Endometrial microvascular endothelial cells (primary cell): ENCODE data around the gene ZNF524. TPM values are rescaled to one million over a fixed set of nuclear protein-coding genes. Genes with fewer than 3 reads are reported as not detected.
"Not testable (repeated sequence)": the region's sequence is repeated elsewhere in the genome, so short reads cannot be mapped to it uniquely, and the experiment has no call there.

Experiments
- in situ Hi-C: cut with HindIII; loops from 2 replicates; pipeline ENCODE4 v1.10.0; 2017; ENCODE audit warnings: low sequenced_read_pairs, low pct_unique_long_range_greater_than_20kb; ENCODE audit errors: inconsistent ontology term
- total RNA-seq: library from RNA; depleted of rRNA; stranded (reverse); fragments of >200 nt; gene quantifications from one replicate; pipeline ENCODE4 v1.2.3, GENCODE V29; 2015; ENCODE audit errors: inconsistent ontology term

Gene ZNF524
- total RNA-seq, 1 donor from 2014 or later: 16.7 TPM

GRCh38 chr19:55580628-55581144 is 19.4 kb upstream of the ZNF524 start, which contains the start of gene ZNF579:
TSS of gene ZNF579 (minus strand) at chr19:55580848. CDS start at chr19:55579639, 1,209 bp downstream.
- in situ Hi-C loops: no loop called here

GRCh38 chr19:55581145-55581822 is 18.8 kb upstream of the ZNF524 start:
- in situ Hi-C loops: no loop called here

- in situ Hi-C loops: no loop called here
Measured at GRCh38 chr19:55581823-55582223, 18.3 kb upstream of the ZNF524 start.

- in situ Hi-C loops: not testable (repeated sequence)
Measured at GRCh38 chr19:55582284-55582683, 17.8 kb upstream of the ZNF524 start.

GRCh38 chr19:55583897-55584296 is 16.2 kb upstream of the ZNF524 start:
- in situ Hi-C loops: not testable (repeated sequence)

- in situ Hi-C loops: no loop called here
Measured at GRCh38 chr19:55584871-55585270, 15.2 kb upstream of the ZNF524 start.

- in situ Hi-C loops: no loop called here
Measured at GRCh38 chr19:55585658-55586339, 14.3 kb upstream of the ZNF524 start.

- in situ Hi-C loops: no loop called here
Measured at GRCh38 chr19:55586976-55587668, 13.0 kb upstream of the ZNF524 start.

GRCh38 chr19:55588738-55589137 is 11.3 kb upstream of the ZNF524 start:
- in situ Hi-C loops: no loop called here

GRCh38 chr19:55590109-55590508 is 10.0 kb upstream of the ZNF524 start:
- in situ Hi-C loops: no loop called here

GRCh38 chr19:55590617-55591016 is 9.5 kb upstream of the ZNF524 start:
- in situ Hi-C loops: no loop called here

- in situ Hi-C loops: no loop called here
Measured at GRCh38 chr19:55591555-55591954, 8.5 kb upstream of the ZNF524 start.

- in situ Hi-C loops: no loop called here
Measured at GRCh38 chr19:55592391-55593090, 7.5 kb upstream of the ZNF524 start.

GRCh38 chr19:55593096-55593772 is 6.9 kb upstream of the ZNF524 start:
- in situ Hi-C loops: no loop called here

GRCh38 chr19:55594996-55595545 is 5.0 kb upstream of the ZNF524 start:
- in situ Hi-C loops: no loop called here

GRCh38 chr19:55596304-55596703 is 3.8 kb upstream of the ZNF524 start:
- in situ Hi-C loops: no loop called here

GRCh38 chr19:55597501-55597921 is 2.6 kb upstream of the ZNF524 start:
- in situ Hi-C loops: no loop called here

GRCh38 chr19:55598034-55598433 is 2.1 kb upstream of the ZNF524 start:
- in situ Hi-C loops: no loop called here
